HEK293 (cell line): ENCODE data around the gene PRM3.

Experiments
- CTCF ChIA-PET: fragments of 350-600 bp; formaldehyde crosslinking; extraction: SDS; loops from one replicate; lab custom pipeline; 2021; ENCODE audit warnings: antibody characterized with exemption; lab: Yijun Ruan, JAX
- POLR2A ChIA-PET: fragments of 300-600 bp; formaldehyde crosslinking; extraction: SDS; loops from one replicate; lab custom pipeline; 2020; ENCODE audit warnings: antibody characterized with exemption, inconsistent platforms; lab: Yijun Ruan, JAX
- H3K27ac ChIP-seq: fragments of 200-500 bp; sonication (Bioruptor generic); 2 replicates; pipeline ENCODE4 v1.5.1; 2014; ENCODE audit warnings: low read depth, low read length, control low read depth, inconsistent platforms; ENCODE audit errors: extremely low read depth
- H3K36me3 ChIP-seq, 2 experiments: fragments of 200-500 bp in 1 of 2; sonication (Bioruptor generic) in 1 of 2; 1 replicate in 1 of 2; 2 replicates in 1 of 2; pipeline ENCODE4 v1.5.1; 2014 to 2017; ENCODE audit warnings: inconsistent platforms in 2 of 2, low read length in 2 of 2; ENCODE audit not compliant: control insufficient read depth in 2 of 2, insufficient read depth in 1 of 2
- H3K4me1 ChIP-seq: fragments of 200-500 bp; sonication (Bioruptor generic); 2 replicates; pipeline ENCODE4 v1.5.1; 2014; ENCODE audit warnings: mild to moderate bottlenecking, low read length, inconsistent platforms; ENCODE audit not compliant: control insufficient read depth, insufficient read depth
- H3K4me3 ChIP-seq: 2 replicates; pipeline ENCODE4 v1.5.1; 2011; ENCODE audit warnings: low read depth, mild to moderate bottlenecking, control low read depth, low read length, moderate library complexity
- H3K9me3 ChIP-seq: fragments of 200-500 bp; sonication (Bioruptor generic); 2 replicates; pipeline ENCODE4 v1.5.1; 2014; ENCODE audit warnings: low read depth, low read length, inconsistent platforms; ENCODE audit not compliant: control insufficient read depth, insufficient read depth
- ELK4 ChIP-seq: IDR thresholded peaks from 2 replicates; pipeline ENCODE4 v1.6.1; 2011; ENCODE audit warnings: mild to moderate bottlenecking, low read depth, low read length, borderline replicate concordance
- FEZF1 ChIP-seq: fragments of 450-650 bp; formaldehyde crosslinking; IDR thresholded peaks from 2 replicates; pipeline ENCODE4 v1.5.1; 2016; ENCODE audit warnings: missing biosample characterization, missing genetic modification characterization
- GLIS1 ChIP-seq: fragments of 450-650 bp; formaldehyde crosslinking; IDR thresholded peaks from 2 replicates; pipeline ENCODE4 v1.5.1; 2016; ENCODE audit warnings: missing biosample characterization, missing genetic modification characterization
- KLF10 ChIP-seq: fragments of 450-650 bp; IDR thresholded peaks from 2 replicates; pipeline ENCODE4 v1.5.1; 2018; ENCODE audit warnings: missing biosample characterization, mild to moderate bottlenecking, missing genetic modification characterization
- KLF17 ChIP-seq: fragments of 450-650 bp; formaldehyde crosslinking; IDR thresholded peaks from 2 replicates; pipeline ENCODE4 v1.5.1; 2016; ENCODE audit warnings: missing biosample characterization, missing genetic modification characterization
- MEIS1 ChIP-seq: sonication (generic); formaldehyde crosslinking; IDR thresholded peaks from 2 replicates; pipeline ENCODE4 v1.8.1; 2022; ENCODE audit warnings: missing genetic modification reagents, mild to moderate bottlenecking, borderline replicate concordance
- OSR2 ChIP-seq: fragments of 450-650 bp; formaldehyde crosslinking; IDR thresholded peaks from 2 replicates; pipeline ENCODE4 v1.5.1; 2016; ENCODE audit warnings: missing biosample characterization, missing genetic modification characterization
- SALL2 ChIP-seq: fragments of 450-650 bp; formaldehyde crosslinking; IDR thresholded peaks from 2 replicates; pipeline ENCODE4 v1.5.0; 2017; ENCODE audit warnings: missing biosample characterization, mild to moderate bottlenecking, missing genetic modification characterization, borderline replicate concordance
- ZBTB7A ChIP-seq: fragments of 450-650 bp; formaldehyde crosslinking; IDR thresholded peaks from 2 replicates; pipeline ENCODE4 v1.5.1; 2016; ENCODE audit warnings: low read depth, missing biosample characterization, missing genetic modification characterization
- ZNF157 ChIP-seq: fragments of 450-650 bp; formaldehyde crosslinking; IDR thresholded peaks from 2 replicates; pipeline ENCODE4 v1.5.1; 2016; ENCODE audit warnings: missing biosample characterization, missing genetic modification characterization
- ZNF169 ChIP-seq: fragments of 450-650 bp; formaldehyde crosslinking; IDR thresholded peaks from 2 replicates; pipeline ENCODE4 v1.5.1; 2016; ENCODE audit warnings: missing biosample characterization, missing genetic modification characterization
- ZNF2 ChIP-seq: fragments of 450-650 bp; formaldehyde crosslinking; IDR thresholded peaks from 2 replicates; pipeline ENCODE4 v1.5.1; 2016; ENCODE audit warnings: missing biosample characterization, missing genetic modification characterization
- ZNF223 ChIP-seq: fragments of 450-650 bp; formaldehyde crosslinking; IDR thresholded peaks from 2 replicates; pipeline ENCODE4 v1.5.1; 2016; ENCODE audit warnings: missing biosample characterization, missing genetic modification characterization
- ZNF280C ChIP-seq: fragments of 450-650 bp; formaldehyde crosslinking; IDR thresholded peaks from 2 replicates; pipeline ENCODE4 v1.5.1; 2016; ENCODE audit warnings: missing biosample characterization, missing genetic modification characterization
- ZNF302 ChIP-seq: fragments of 450-650 bp; formaldehyde crosslinking; IDR thresholded peaks from 2 replicates; pipeline ENCODE4 v1.5.1; 2016; ENCODE audit warnings: missing biosample characterization, missing genetic modification characterization, low read depth
- ZNF366 ChIP-seq: fragments of 450-650 bp; formaldehyde crosslinking; conservative IDR thresholded peaks from 2 replicates; pipeline ENCODE4 v1.5.1; 2016; ENCODE audit warnings: missing biosample characterization, missing genetic modification characterization
- ZNF433 ChIP-seq: fragments of 450-650 bp; formaldehyde crosslinking; IDR thresholded peaks from 2 replicates; pipeline ENCODE4 v1.5.1; 2016; ENCODE audit warnings: missing biosample characterization, missing genetic modification characterization, low read depth
- ZNF513 ChIP-seq: fragments of 450-650 bp; IDR thresholded peaks from 2 replicates; pipeline ENCODE4 v1.5.1; 2018; ENCODE audit warnings: missing biosample characterization, missing genetic modification characterization
- ZNF530 ChIP-seq: fragments of 450-650 bp; formaldehyde crosslinking; IDR thresholded peaks from 2 replicates; pipeline ENCODE4 v1.5.1; 2016; ENCODE audit warnings: low read depth, missing biosample characterization, missing genetic modification characterization
- ZNF621 ChIP-seq: fragments of 450-650 bp; formaldehyde crosslinking; IDR thresholded peaks from 2 replicates; pipeline ENCODE4 v1.5.1; 2017; ENCODE audit warnings: missing biosample characterization, missing genetic modification characterization
- ZNF645 ChIP-seq: fragments of 450-650 bp; formaldehyde crosslinking; IDR thresholded peaks from 2 replicates; pipeline ENCODE4; 2016; ENCODE audit warnings: missing biosample characterization, missing genetic modification characterization
- ZNF660 ChIP-seq: fragments of 450-650 bp; IDR thresholded peaks from 2 replicates; pipeline ENCODE4 v1.5.1; 2018; ENCODE audit warnings: missing biosample characterization, mild to moderate bottlenecking, missing genetic modification characterization
- ZNF677 ChIP-seq: fragments of 450-650 bp; IDR thresholded peaks from 2 replicates; pipeline ENCODE4 v1.5.0; 2018; ENCODE audit warnings: missing biosample characterization, mild to moderate bottlenecking, missing genetic modification characterization, moderate library complexity
- ZNF747 ChIP-seq: fragments of 450-650 bp; formaldehyde crosslinking; IDR thresholded peaks from 2 replicates; pipeline ENCODE4 v1.5.1; 2016; ENCODE audit warnings: missing biosample characterization, missing genetic modification characterization
- ZNF785 ChIP-seq: fragments of 450-650 bp; formaldehyde crosslinking; IDR thresholded peaks from 2 replicates; pipeline ENCODE4 v1.5.1; 2016; ENCODE audit warnings: missing biosample characterization, missing genetic modification characterization
- ZXDB ChIP-seq: fragments of 450-650 bp; formaldehyde crosslinking; IDR thresholded peaks from 2 replicates; pipeline ENCODE4 v1.5.1; 2016; ENCODE audit warnings: missing biosample characterization, missing genetic modification characterization
- TF ChIP-seq, protein P1 (sequence below): fragments of 450-650 bp; formaldehyde crosslinking; IDR thresholded peaks from 2 replicates; pipeline ENCODE4 v1.5.1; 2016; ENCODE audit warnings: missing biosample characterization, missing genetic modification characterization

Gene PRM3

GRCh38 chr16:11254913-11255736 lies 18.3 kb downstream of the PRM3 start (continued):
- TF ChIP-seq KLF10 (tag by site-specific recombination) (peak; percentile 14; the same call in 1 of the 2 replicates), ZNF2 (tag by site-specific recombination) (peak; percentile 18; the same call in 1 of the 2 replicates), ZNF433 (tag by site-specific recombination) (no peak), ZNF747 (tag by site-specific recombination) (no peak), ZNF223 (no peak), ZNF660 (tag by site-specific recombination) (no peak), ZNF621 (tag by site-specific recombination) (no peak), ZNF157 (tag by site-specific recombination) (no peak), ZNF513 (tag by site-specific recombination) (peak; percentile 63), ZNF785 (tag by site-specific recombination) (no peak), ZNF530 (tag by site-specific recombination) (no peak), OSR2 (tag by site-specific recombination) (no peak), KLF17 (0 out of 2 replicates have a peak, but pooled peaks have one; percentile 43), ZXDB (tag by site-specific recombination) (no peak), ZNF366 (tag by site-specific recombination) (no peak), ZBTB7A (tag by site-specific recombination) (no peak), ZNF302 (tag by site-specific recombination) (no peak), ELK4 (no peak), GLIS1 (peak; percentile 60; the same call in 1 of the 2 replicates)
- TF ChIP-seq, protein P1, sequence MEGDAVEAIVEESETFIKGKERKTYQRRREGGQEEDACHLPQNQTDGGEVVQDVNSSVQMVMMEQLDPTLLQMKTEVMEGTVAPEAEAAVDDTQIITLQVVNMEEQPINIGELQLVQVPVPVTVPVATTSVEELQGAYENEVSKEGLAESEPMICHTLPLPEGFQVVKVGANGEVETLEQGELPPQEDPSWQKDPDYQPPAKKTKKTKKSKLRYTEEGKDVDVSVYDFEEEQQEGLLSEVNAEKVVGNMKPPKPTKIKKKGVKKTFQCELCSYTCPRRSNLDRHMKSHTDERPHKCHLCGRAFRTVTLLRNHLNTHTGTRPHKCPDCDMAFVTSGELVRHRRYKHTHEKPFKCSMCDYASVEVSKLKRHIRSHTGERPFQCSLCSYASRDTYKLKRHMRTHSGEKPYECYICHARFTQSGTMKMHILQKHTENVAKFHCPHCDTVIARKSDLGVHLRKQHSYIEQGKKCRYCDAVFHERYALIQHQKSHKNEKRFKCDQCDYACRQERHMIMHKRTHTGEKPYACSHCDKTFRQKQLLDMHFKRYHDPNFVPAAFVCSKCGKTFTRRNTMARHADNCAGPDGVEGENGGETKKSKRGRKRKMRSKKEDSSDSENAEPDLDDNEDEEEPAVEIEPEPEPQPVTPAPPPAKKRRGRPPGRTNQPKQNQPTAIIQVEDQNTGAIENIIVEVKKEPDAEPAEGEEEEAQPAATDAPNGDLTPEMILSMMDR (tag by site-specific recombination): peak; percentile 88

DNA sequence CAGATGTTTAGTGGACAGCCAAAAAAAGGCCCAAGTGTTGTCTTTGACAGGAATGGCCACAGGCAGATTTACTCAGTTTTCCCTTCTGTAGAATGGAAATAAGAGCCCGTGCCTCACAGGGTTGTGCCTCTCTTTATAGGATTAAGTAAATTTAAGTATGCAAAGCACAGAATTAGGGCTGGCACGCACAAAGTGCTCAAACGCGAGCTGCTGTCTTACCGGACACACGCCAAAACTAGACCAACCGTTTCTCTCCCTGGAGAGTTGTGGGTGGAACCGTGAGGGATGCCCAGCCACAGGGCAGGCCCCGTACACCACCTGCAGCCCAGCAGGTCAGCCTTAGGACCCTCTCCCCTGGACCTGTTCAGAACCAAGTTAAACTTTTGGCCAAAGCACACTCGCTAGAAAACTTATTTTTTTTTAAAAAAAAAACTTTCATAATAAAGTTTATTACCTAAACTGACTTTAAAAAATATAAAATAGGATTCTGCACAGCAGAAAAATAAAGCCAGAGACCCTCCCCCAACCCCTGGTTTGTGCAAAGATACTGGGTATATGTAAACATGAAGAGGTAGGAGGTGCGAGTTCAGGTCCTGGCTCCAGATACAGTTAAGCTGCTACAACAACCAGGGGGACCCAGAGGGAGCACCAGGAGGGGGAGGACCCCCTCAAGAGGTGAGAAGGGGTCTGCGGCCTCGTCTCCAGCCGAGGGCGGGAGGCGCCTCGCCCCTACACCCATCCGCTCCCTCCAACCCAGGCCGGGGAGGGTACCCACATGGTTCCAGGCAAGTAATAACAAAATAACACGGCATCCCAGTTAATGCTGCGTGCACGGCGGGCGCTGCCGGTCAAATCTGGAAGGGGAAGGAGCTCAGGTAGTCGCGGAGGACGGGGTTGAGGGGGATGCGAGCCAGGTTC lies 19.2 kb downstream of the PRM3 start:
- peaks cover 5% of the 10 kb centered on the region; the same call in 1 of the 2 replicates for H3K4me1 ChIP-seq
- no peaks in the 10 kb centered on the region for H3K36me3 ChIP-seq
- H3K27ac ChIP-seq: no peak overlapping the region
- H3K4me3 ChIP-seq: no peak overlapping the region
- POLR2A ChIA-PET: interaction anchor here (1.0 to 2.5 kb wide), 8 partner anchors 16 to 305 kb away, joined by 3 to 13 read pairs (median 4); no protein-coding TSS in a partner anchor
- CTCF ChIA-PET: interaction anchor here (0.5 to 6.8 kb wide), 8 partner anchors 9 to 595 kb away, joined by 3 to 58 read pairs (median 6); partner anchors contain the start of gene CLEC16A
- no peaks in the 10 kb centered on the region for H3K9me3 ChIP-seq
- TF ChIP-seq ZNF169 (tag by site-specific recombination) (no peak), FEZF1 (tag by site-specific recombination) (no peak), SALL2 (tag by site-specific recombination) (no peak), MEIS1 (CRISPR knock-in tag) (no peak), GLIS1 (no peak), ZNF645 (tag by site-specific recombination) (no peak), ZNF280C (tag by site-specific recombination) (no peak), ZNF677 (tag by site-specific recombination) (no peak)
